Stomach (tissue), 9 donors: ENCODE measurements around the gene CDH23. TPM values are rescaled to one million over a fixed set of nuclear protein-coding genes. Genes with fewer than 3 reads are reported as not detected.

Source experiments
- DNase-seq, 2 donors: peaks; one replicate each; pipeline versions ENCODE4 v3.0.0 to v3.0.0-alpha.2; 2013 to 2019
- H3K27ac ChIP-seq, 5 donors: fragments of 200-600 bp in 4 of 5; sonication (generic) in 4 of 5; one replicate each; pipeline ENCODE4 v1.5.1; 2013 to 2019; ENCODE audit warnings: mild to moderate bottlenecking in 1 of 5, moderate library complexity in 1 of 5
- H3K27me3 ChIP-seq, 3 donors: fragments of 200-600 bp; sonication (generic); one replicate each; pipeline ENCODE4 v1.5.1; 2017 to 2019; ENCODE audit warnings: mixed run types in 1 of 3
- H3K36me3 ChIP-seq, 4 donors: fragments of 200-600 bp; sonication (generic); 1 replicate in 3 of 4; 2 replicates in 1 of 4; pipeline ENCODE4 v1.5.1; 2016 to 2019
- H3K4me1 ChIP-seq, 4 donors: fragments of 200-600 bp; sonication (generic); one replicate each; pipeline ENCODE4 v1.5.1; 2016 to 2019
- H3K4me3 ChIP-seq, 4 donors: fragments of 200-600 bp; sonication (generic) in 3 of 4; one replicate each; pipeline ENCODE4 v1.5.1; 2016 to 2019; ENCODE audit warnings: mild to moderate bottlenecking in 1 of 4
- H3K9me3 ChIP-seq, 4 donors: fragments of 200-600 bp; sonication (generic); one replicate each; pipeline ENCODE4 v1.5.1; 2016 to 2019
- CTCF ChIP-seq, 7 experiments: fragments of 450-650 bp in 4 of 7; fragments of 200-600 bp in 3 of 7; sonication (generic) in 3 of 7; IDR thresholded peaks; one replicate each; pipeline ENCODE4 v1.5.1; 2016 to 2019; ENCODE audit warnings: antibody characterized with exemption in 7 of 7, control low read depth in 2 of 7, mild to moderate bottlenecking in 1 of 7
- EP300 ChIP-seq: sonication (generic); formaldehyde crosslinking; IDR thresholded peaks from one replicate; pipeline ENCODE4 v1.6.1; 2017; ENCODE audit warnings: antibody characterized with exemption
- POLR2A ChIP-seq, 4 donors: fragments of 450-650 bp; IDR thresholded peaks; one replicate each; pipeline ENCODE4 v1.6.1; 2016; ENCODE audit warnings: antibody characterized with exemption in 4 of 4, control low read depth in 2 of 4, mild to moderate bottlenecking in 1 of 4, moderate library complexity in 1 of 4
- POLR2AphosphoS5 ChIP-seq, 3 donors: sonication (generic); formaldehyde crosslinking; IDR thresholded peaks; one replicate each; pipeline ENCODE4 v1.6.1; 2016; ENCODE audit warnings: antibody characterized with exemption in 3 of 3
- whole genome bisulfite sequencing, 5 donors: extraction: QIAGEN DNeasy Blood & Tissue Kit in 3 of 5; methylation state at CpG; one replicate each; pipeline versions ENCODE4 v1.1.5 to v1.1.7; 2013 to 2018; 5-methylcytosine and 5-hydroxymethylcytosine counted together
- intact Hi-C: fragments of 100-400 bp; cut with DNase I; formaldehyde crosslinking; loops from one replicate; pipeline ENCODE4 v1.15.1; 2023; ENCODE audit warnings: low total_unique reads
- polyA plus RNA-seq, 3 donors: library from polyadenylated mRNA; stranded (reverse); fragments of 200-250 nt; gene quantifications; one replicate each; pipeline ENCODE4 v1.2.3, GENCODE V29; 2013
- total RNA-seq, 5 donors: library from RNA; depleted of rRNA; stranded (reverse); fragments of >200 nt; gene quantifications; one replicate each; pipeline versions ENCODE4 v1.1.0 to v1.2.3, GENCODE V29; 2014 to 2016
- donor health status: healthy with polysubstance abuse.
- donor health status: Bipolar disorder and iron deficiency.
- donor health status: healthy.

The CDH23 gene
- total and polyA plus RNA-seq, 8 donors = 0.31 to 8.2 (median 2.2) TPM

GRCh38 chr10:71812913-71813590, 416.3 kb downstream of the CDH23 start:
- H3K9me3 ChIP-seq = no peaks in the 10 kb centered on the region
- H3K36me3 ChIP-seq = peaks cover 30 to 41% (median 35%) of the 10 kb centered on the region in 4 donors
- intact Hi-C loops = loop anchor here (5.0 kb wide), 1 partner anchor 426 kb away; no protein-coding TSS in a partner anchor
- 33 to 50% (median 45%) methylated on average over 5 to 11 of the region's 11 CpGs for WGBS, 5 donors
- H3K27ac ChIP-seq = no peak overlapping the region
- peaks cover 0 to 41% (median 21%) of the 10 kb centered on the region in 4 donors for H3K4me1 ChIP-seq
- no peak for DNase-seq
- no peak for TF ChIP-seq EP300
- TF ChIP-seq CTCF (IDR thresholded peaks at IDR 0.05) = no peak
- TF ChIP-seq POLR2A (IDR thresholded peaks at IDR 0.05) = no peak
- TF ChIP-seq POLR2AphosphoS5 (IDR thresholded peaks at IDR 0.05) = no peak
- H3K4me3 ChIP-seq = no peak overlapping the region
- peaks cover 0 to 12% (median 0%) of the 10 kb centered on the region in 3 donors for H3K27me3 ChIP-seq

- H3K4me1 ChIP-seq = peaks cover 0 to 45% (median 21%) of the 10 kb centered on the region in 4 donors
- H3K9me3 ChIP-seq = no peaks in the 10 kb centered on the region
- 90 to 93% (median 92%) methylated on average over 11 to 26 of the region's 26 CpGs for WGBS, 5 donors
- intact Hi-C loops = loop anchor here (5.0 kb wide), 1 partner anchor 428 kb away; no protein-coding TSS in a partner anchor
- DNase-seq = no peak
- H3K4me3 ChIP-seq = no peak overlapping the region
- H3K27ac ChIP-seq = no peak overlapping the region
- peaks cover 49 to 60% (median 54%) of the 10 kb centered on the region in 4 donors for H3K36me3 ChIP-seq
- TF ChIP-seq POLR2A (IDR thresholded peaks at IDR 0.05) (no peak), CTCF (IDR thresholded peaks at IDR 0.05) (no peak), POLR2AphosphoS5 (IDR thresholded peaks at IDR 0.05) (no peak), EP300 (no peak)
- peaks cover 0 to 6% (median 0%) of the 10 kb centered on the region in 3 donors for H3K27me3 ChIP-seq
Measured at GRCh38 chr10:71814922-71815411, 418.2 kb downstream of the CDH23 start.

GRCh38 chr10:71815515-71816130, 418.9 kb downstream of the CDH23 start:
- no peaks in the 10 kb centered on the region for H3K9me3 ChIP-seq
- peaks cover 55 to 67% (median 61%) of the 10 kb centered on the region in 4 donors for H3K36me3 ChIP-seq
- intact Hi-C loops = no loop called here
- DNase-seq = no peak
- H3K27me3 ChIP-seq = peaks cover 0 to 6% (median 0%) of the 10 kb centered on the region in 3 donors
- 80 to 89% (median 83%) methylated on average over 14 to 15 of the region's 15 CpGs for WGBS, 5 donors
- H3K4me3 ChIP-seq = no peak overlapping the region
- peaks cover 0 to 45% (median 21%) of the 10 kb centered on the region in 4 donors for H3K4me1 ChIP-seq
- no peak overlapping the region for H3K27ac ChIP-seq
- TF ChIP-seq EP300 (no peak), CTCF (IDR thresholded peaks at IDR 0.05) (no peak), POLR2A (IDR thresholded peaks at IDR 0.05) (no peak), POLR2AphosphoS5 (IDR thresholded peaks at IDR 0.05) (no peak)

- peaks cover 0 to 44% (median 20%) of the 10 kb centered on the region in 4 donors for H3K4me1 ChIP-seq
- H3K27me3 ChIP-seq = peaks cover 0 to 4% (median 0%) of the 10 kb centered on the region in 3 donors
- 80 to 91% (median 84%) methylated on average over 12 of the region's 12 CpGs for WGBS, 5 donors
- no peaks in the 10 kb centered on the region for H3K9me3 ChIP-seq
- peaks cover 63 to 75% (median 69%) of the 10 kb centered on the region in 4 donors for H3K36me3 ChIP-seq
- H3K4me3 ChIP-seq = no peak overlapping the region
- peak overlapping the region in 1 of 5 donors; percentile 3 for H3K27ac ChIP-seq
- no peak for TF ChIP-seq CTCF (IDR thresholded peaks at IDR 0.05)
- no peak for TF ChIP-seq EP300
- TF ChIP-seq POLR2A (IDR thresholded peaks at IDR 0.05) = no peak
- no peak for TF ChIP-seq POLR2AphosphoS5 (IDR thresholded peaks at IDR 0.05)
- intact Hi-C loops = no loop called here
- DNase-seq = no peak
Measured at GRCh38 chr10:71816421-71816851, 419.7 kb downstream of the CDH23 start.
